ENCODE measurements around the gene AFF1. TPM values are rescaled to one million over a fixed set of nuclear protein-coding genes. Genes with fewer than 3 reads are reported as not detected.
A peak's percentile ranks its signal among the peaks of the same experiment; 100 is the strongest.

Gene AFF1
- total RNA-seq, 2 experiments from 2014 or later = 28.7 to 69.7 TPM

- Histone ChIP-seq H3K27ac (ENCODE audit: low read depth, low read length, poor library complexity, severe bottlenecking) (no peak within 1 kb of the TSS), H4K20me1 (ENCODE audit: insufficient read depth, low read length) (no peaks in the 10 kb centered on the region), H2AFZ (ENCODE audit: low read length) (no peak within 1 kb of the TSS), H3K9me2 (ENCODE audit: insufficient read depth, low read length) (no peaks in the 10 kb centered on the region), H3K79me2 (ENCODE audit: insufficient read depth, low read depth, low read length) (no peaks in the 10 kb centered on the region), H3K9me3 (ENCODE audit: low read length) (no peaks in the 10 kb centered on the region), H3K4me1 (ENCODE audit: insufficient read depth, low read length, poor library complexity, severe bottlenecking) (no peaks in the 10 kb centered on the region), H3K36me3 (ENCODE audit: insufficient read depth, low read length) (no peaks in the 10 kb centered on the region), H3K4me3 (ENCODE audit: low read depth, low read length, poor library complexity, severe bottlenecking) (peak within 1 kb of the TSS; percentile 40), H3K4me2 (ENCODE audit: low read length) (peak within 1 kb of the TSS; percentile 38; the same call in 1 of the 2 replicates)
- TF ChIP-seq EZH2phosphoT487 (IDR thresholded peaks at IDR 0.05; ENCODE audit: borderline replicate concordance, low read depth, low read length) (no peak), CTCF (conservative IDR thresholded peaks at IDR 0.05; ENCODE audit: low read length) (no peak)
- no peak for DNase-seq (ENCODE audit: low spot score)
- intact Hi-C loops (cut with micrococcal nuclease; ENCODE audit: unreplicated experiment) = no loop called here
- no TSS peak for BruUV-seq (replicated peaks)
- CTCF ChIA-PET (ENCODE audit: unreplicated experiment) = no interaction called here
- POLR2A ChIA-PET = no interaction called here
Observed at GRCh38 chr4:86891762-86892635, 42.8 kb upstream of the AFF1 start, which contains the start of gene C4orf36. TSS of gene C4orf36 (minus strand) at chr4:86892422. CDS start at chr4:86891520, 902 bp downstream.

- Histone ChIP-seq H2AFZ (ENCODE audit: low read length) (no peak overlapping the region), H3K27ac (ENCODE audit: low read depth, low read length, poor library complexity, severe bottlenecking) (no peak overlapping the region), H4K20me1 (ENCODE audit: insufficient read depth, low read length) (no peaks in the 10 kb centered on the region), H3K4me3 (ENCODE audit: low read depth, low read length, poor library complexity, severe bottlenecking) (peak overlapping the region; percentile 40), H3K36me3 (ENCODE audit: insufficient read depth, low read length) (no peaks in the 10 kb centered on the region), H3K79me2 (ENCODE audit: insufficient read depth, low read depth, low read length) (no peaks in the 10 kb centered on the region), H3K4me2 (ENCODE audit: low read length) (peak overlapping the region; percentile 38; the same call in 1 of the 2 replicates), H3K9me2 (ENCODE audit: insufficient read depth, low read length) (no peaks in the 10 kb centered on the region), H3K9me3 (ENCODE audit: low read length) (no peaks in the 10 kb centered on the region), H3K4me1 (ENCODE audit: insufficient read depth, low read length, poor library complexity, severe bottlenecking) (no peaks in the 10 kb centered on the region)
- ChIA-PET CTCF (ENCODE audit: unreplicated experiment) (no interaction called here), POLR2A (no interaction called here)
- intact Hi-C loops (cut with micrococcal nuclease; ENCODE audit: unreplicated experiment) = no loop called here
- no TSS peak for BruUV-seq (replicated peaks)
- TF ChIP-seq CTCF (conservative IDR thresholded peaks at IDR 0.05; ENCODE audit: low read length) (no peak), EZH2phosphoT487 (IDR thresholded peaks at IDR 0.05; ENCODE audit: borderline replicate concordance, low read depth, low read length) (no peak)
- no peak for DNase-seq (ENCODE audit: low spot score)
Observed at GRCh38 chr4:86892636-86892960, 42.2 kb upstream of the AFF1 start.

- no peaks in the 10 kb centered on the region for H3K79me2 ChIP-seq (ENCODE audit: insufficient read depth, low read depth, low read length)
- H3K4me2 ChIP-seq (ENCODE audit: low read length) = no peak overlapping the region
- H3K36me3 ChIP-seq (ENCODE audit: insufficient read depth, low read length) = no peaks in the 10 kb centered on the region
- H3K4me1 ChIP-seq (ENCODE audit: insufficient read depth, low read length, poor library complexity, severe bottlenecking) = no peaks in the 10 kb centered on the region
- TF ChIP-seq EZH2phosphoT487 (IDR thresholded peaks at IDR 0.05; ENCODE audit: borderline replicate concordance, low read depth, low read length) (no peak), CTCF (conservative IDR thresholded peaks at IDR 0.05; ENCODE audit: low read length) (no peak)
- no peaks in the 10 kb centered on the region for H3K9me3 ChIP-seq (ENCODE audit: low read length)
- no peak overlapping the region for H3K27ac ChIP-seq (ENCODE audit: low read depth, low read length, poor library complexity, severe bottlenecking)
- H3K9me2 ChIP-seq (ENCODE audit: insufficient read depth, low read length) = no peaks in the 10 kb centered on the region
- intact Hi-C loops (cut with micrococcal nuclease; ENCODE audit: unreplicated experiment) = no loop called here
- no peak overlapping the region for H3K4me3 ChIP-seq (ENCODE audit: low read depth, low read length, poor library complexity, severe bottlenecking)
- ChIA-PET CTCF (ENCODE audit: unreplicated experiment) (no interaction called here), POLR2A (no interaction called here)
- BruUV-seq (replicated peaks) = no TSS peak
- no peak overlapping the region for H2AFZ ChIP-seq (ENCODE audit: low read length)
- DNase-seq (ENCODE audit: low spot score) = no peak
- no peaks in the 10 kb centered on the region for H4K20me1 ChIP-seq (ENCODE audit: insufficient read depth, low read length)
Observed at GRCh38 chr4:86893136-86893535, 41.7 kb upstream of the AFF1 start.
